GM06990 (cell line): ENCODE data around the gene KLHL21.

Experiments used
- DNase-seq: peaks from one replicate; pipeline ENCODE4 v3.0.0-alpha.2; 2011; ENCODE audit not compliant: insufficient read length; ENCODE audit errors: extremely low read depth
- H3K27me3 ChIP-seq: replicated peaks from 2 replicates; pipeline ENCODE4 v1.6.0; 2011; ENCODE audit warnings: low read length; ENCODE audit not compliant: control insufficient read depth, insufficient read depth
- H3K36me3 ChIP-seq: 2 replicates; pipeline ENCODE4 v1.5.1; 2011; ENCODE audit warnings: low read length; ENCODE audit not compliant: control insufficient read depth, insufficient read depth
- H3K4me3 ChIP-seq: replicated peaks from 2 replicates; pipeline ENCODE4 v1.5.1; 2011; ENCODE audit warnings: low read depth, mild to moderate bottlenecking, control low read depth, low read length
- CTCF ChIP-seq: IDR thresholded peaks from 2 replicates; pipeline ENCODE4 v1.5.1; 2011; ENCODE audit warnings: low read length, control low read depth, mild to moderate bottlenecking, inconsistent platforms; ENCODE audit not compliant: insufficient read depth, poor library complexity, severe bottlenecking

Gene KLHL21

GRCh38 chr1:6632588-6633514 lies 30.2 kb upstream of the KLHL21 start:
- Histone ChIP-seq H3K4me3 (no peak overlapping the region), H3K36me3 (peaks cover 34% of the 10 kb centered on the region), H3K27me3 (no peaks in the 10 kb centered on the region)
- TF ChIP-seq CTCF, result no peak
- no peak for DNase-seq

- TF ChIP-seq CTCF, result no peak
- Histone ChIP-seq H3K27me3 (no peaks in the 10 kb centered on the region), H3K36me3 (peaks cover 28% of the 10 kb centered on the region), H3K4me3 (no peak overlapping the region)
- DNase-seq, result no peak
Observed at GRCh38 chr1:6631058-6631457, 28.4 kb upstream of the KLHL21 start.

GRCh38 chr1:6630027-6630426 lies 27.4 kb upstream of the KLHL21 start:
- no peak for TF ChIP-seq CTCF
- peaks cover 21% of the 10 kb centered on the region for H3K36me3 ChIP-seq

GRCh38 chr1:6628971-6629479 lies 26.4 kb upstream of the KLHL21 start:
- TF ChIP-seq CTCF, result no peak

More at GRCh38 chr1:6630027-6630426, 27.4 kb upstream of the KLHL21 start:
- Histone ChIP-seq H3K27me3 (no peaks in the 10 kb centered on the region), H3K4me3 (no peak overlapping the region)
- no peak for DNase-seq

GRCh38 chr1:6627841-6628545 lies 25.3 kb upstream of the KLHL21 start:
- no peak for TF ChIP-seq CTCF
- no peak overlapping the region for H3K4me3 ChIP-seq
- H3K27me3 ChIP-seq, result no peaks in the 10 kb centered on the region
- no peak for DNase-seq
- H3K36me3 ChIP-seq, result peaks cover 11% of the 10 kb centered on the region

More at GRCh38 chr1:6628971-6629479, 26.4 kb upstream of the KLHL21 start:
- DNase-seq, result no peak
- Histone ChIP-seq H3K4me3 (no peak overlapping the region), H3K36me3 (peaks cover 14% of the 10 kb centered on the region), H3K27me3 (no peaks in the 10 kb centered on the region)
